Measurements from ENCODE around the gene RAI14.
"Not testable (repeated sequence)": the region's sequence is repeated elsewhere in the genome, so short reads cannot be mapped to it uniquely, and the experiment has no call there.

Gene RAI14

GRCh38 chr5:34758514-34758913, 102.4 kb downstream of the RAI14 start:
- FAIRE-seq (no peak), DNase-seq (ENCODE audit: insufficient read length) (no peak)
- TF ChIP-seq TAF1 (IDR thresholded peaks at IDR 0.05; ENCODE audit: borderline replicate concordance, low read depth, low read length), result no peak
- TF ChIP-seq POLR2A (IDR thresholded peaks at IDR 0.05; ENCODE audit: low read depth, low read length), result no peak
- TF ChIP-seq POLR2AphosphoS5 (IDR thresholded peaks at IDR 0.05; ENCODE audit: low read depth, low read length), result no peak

GRCh38 chr5:34759213-34759612, 103.1 kb downstream of the RAI14 start:
- not testable (repeated sequence) for DNase-seq (ENCODE audit: insufficient read length); FAIRE-seq

- no peak for DNase-seq (ENCODE audit: insufficient read length)
- TF ChIP-seq POLR2AphosphoS5 (IDR thresholded peaks at IDR 0.05; ENCODE audit: low read depth, low read length) (no peak), POLR2A (IDR thresholded peaks at IDR 0.05; ENCODE audit: low read depth, low read length) (no peak), TAF1 (IDR thresholded peaks at IDR 0.05; ENCODE audit: borderline replicate concordance, low read depth, low read length) (no peak)
- FAIRE-seq, result no peak
Observed at GRCh38 chr5:34765662-34766061, 109.5 kb downstream of the RAI14 start.

- no peak for TF ChIP-seq POLR2A (IDR thresholded peaks at IDR 0.05; ENCODE audit: low read depth, low read length)
- no peak for TF ChIP-seq TAF1 (IDR thresholded peaks at IDR 0.05; ENCODE audit: borderline replicate concordance, low read depth, low read length)
- no peak for TF ChIP-seq POLR2AphosphoS5 (IDR thresholded peaks at IDR 0.05; ENCODE audit: low read depth, low read length)
- no peak for FAIRE-seq
Observed at GRCh38 chr5:34767180-34767579, 111.1 kb downstream of the RAI14 start.

GRCh38 chr5:34770486-34770885, 114.4 kb downstream of the RAI14 start:
- FAIRE-seq, result no peak
- no peak for TF ChIP-seq POLR2AphosphoS5 (IDR thresholded peaks at IDR 0.05; ENCODE audit: low read depth, low read length)
- no peak for TF ChIP-seq POLR2A (IDR thresholded peaks at IDR 0.05; ENCODE audit: low read depth, low read length)
- no peak for TF ChIP-seq TAF1 (IDR thresholded peaks at IDR 0.05; ENCODE audit: borderline replicate concordance, low read depth, low read length)
- DNase-seq (ENCODE audit: insufficient read length), result no peak

More at GRCh38 chr5:34767180-34767579, 111.1 kb downstream of the RAI14 start:
- no peak for DNase-seq (ENCODE audit: insufficient read length)

- FAIRE-seq, result peak; percentile 85
- no peak for DNase-seq (ENCODE audit: insufficient read length)
- no peak for TF ChIP-seq POLR2AphosphoS5 (IDR thresholded peaks at IDR 0.05; ENCODE audit: low read depth, low read length)
- TF ChIP-seq POLR2A (IDR thresholded peaks at IDR 0.05; ENCODE audit: low read depth, low read length), result no peak
- TF ChIP-seq TAF1 (IDR thresholded peaks at IDR 0.05; ENCODE audit: borderline replicate concordance, low read depth, low read length), result no peak
Observed at GRCh38 chr5:34771076-34771475, 114.9 kb downstream of the RAI14 start.

- FAIRE-seq, result no peak
- no peak for DNase-seq (ENCODE audit: insufficient read length)
- TF ChIP-seq POLR2A (IDR thresholded peaks at IDR 0.05; ENCODE audit: low read depth, low read length) (no peak), POLR2AphosphoS5 (IDR thresholded peaks at IDR 0.05; ENCODE audit: low read depth, low read length) (no peak), TAF1 (IDR thresholded peaks at IDR 0.05; ENCODE audit: borderline replicate concordance, low read depth, low read length) (no peak)
Observed at GRCh38 chr5:34772267-34773098, 116.4 kb downstream of the RAI14 start.

- FAIRE-seq (no peak), DNase-seq (ENCODE audit: insufficient read length) (no peak)
- TF ChIP-seq POLR2AphosphoS5 (IDR thresholded peaks at IDR 0.05; ENCODE audit: low read depth, low read length) (no peak), POLR2A (IDR thresholded peaks at IDR 0.05; ENCODE audit: low read depth, low read length) (no peak), TAF1 (IDR thresholded peaks at IDR 0.05; ENCODE audit: borderline replicate concordance, low read depth, low read length) (no peak)
Observed at GRCh38 chr5:34774139-34774538, 118.0 kb downstream of the RAI14 start.

GRCh38 chr5:34774678-34775077, 118.5 kb downstream of the RAI14 start:
- DNase-seq (ENCODE audit: insufficient read length); FAIRE-seq: not testable (repeated sequence)

GRCh38 chr5:34775886-34776285, 119.8 kb downstream of the RAI14 start:
- FAIRE-seq, result no peak
- DNase-seq (ENCODE audit: insufficient read length), result no peak
- TF ChIP-seq POLR2AphosphoS5 (IDR thresholded peaks at IDR 0.05; ENCODE audit: low read depth, low read length) (no peak), POLR2A (IDR thresholded peaks at IDR 0.05; ENCODE audit: low read depth, low read length) (no peak), TAF1 (IDR thresholded peaks at IDR 0.05; ENCODE audit: borderline replicate concordance, low read depth, low read length) (no peak)

GRCh38 chr5:34778091-34778850, 122.1 kb downstream of the RAI14 start:
- no peak for DNase-seq (ENCODE audit: insufficient read length)
- FAIRE-seq, result no peak
- TF ChIP-seq POLR2A (IDR thresholded peaks at IDR 0.05; ENCODE audit: low read depth, low read length) (no peak), POLR2AphosphoS5 (IDR thresholded peaks at IDR 0.05; ENCODE audit: low read depth, low read length) (no peak), TAF1 (IDR thresholded peaks at IDR 0.05; ENCODE audit: borderline replicate concordance, low read depth, low read length) (no peak)

- DNase-seq (ENCODE audit: insufficient read length); FAIRE-seq: not testable (repeated sequence)
Observed at GRCh38 chr5:34783892-34784291, 127.8 kb downstream of the RAI14 start.

Data from GM12892 (cell line).